Activated CD8-positive, alpha-beta memory T cell treated with anti-CD3 and anti-CD28 coated beads, Interleukin-2, amount 50 U/mL, for 1 hour (primary cell): ENCODE data around the gene TMEM184B.
A peak's percentile ranks its signal among the peaks of the same experiment; 100 is the strongest.

ENCODE experiments used
- DNase-seq: peaks from one replicate; pipeline ENCODE4 v3.0.0-alpha.2; 2020; ENCODE audit errors: extremely low read depth

The TMEM184B gene

DNA sequence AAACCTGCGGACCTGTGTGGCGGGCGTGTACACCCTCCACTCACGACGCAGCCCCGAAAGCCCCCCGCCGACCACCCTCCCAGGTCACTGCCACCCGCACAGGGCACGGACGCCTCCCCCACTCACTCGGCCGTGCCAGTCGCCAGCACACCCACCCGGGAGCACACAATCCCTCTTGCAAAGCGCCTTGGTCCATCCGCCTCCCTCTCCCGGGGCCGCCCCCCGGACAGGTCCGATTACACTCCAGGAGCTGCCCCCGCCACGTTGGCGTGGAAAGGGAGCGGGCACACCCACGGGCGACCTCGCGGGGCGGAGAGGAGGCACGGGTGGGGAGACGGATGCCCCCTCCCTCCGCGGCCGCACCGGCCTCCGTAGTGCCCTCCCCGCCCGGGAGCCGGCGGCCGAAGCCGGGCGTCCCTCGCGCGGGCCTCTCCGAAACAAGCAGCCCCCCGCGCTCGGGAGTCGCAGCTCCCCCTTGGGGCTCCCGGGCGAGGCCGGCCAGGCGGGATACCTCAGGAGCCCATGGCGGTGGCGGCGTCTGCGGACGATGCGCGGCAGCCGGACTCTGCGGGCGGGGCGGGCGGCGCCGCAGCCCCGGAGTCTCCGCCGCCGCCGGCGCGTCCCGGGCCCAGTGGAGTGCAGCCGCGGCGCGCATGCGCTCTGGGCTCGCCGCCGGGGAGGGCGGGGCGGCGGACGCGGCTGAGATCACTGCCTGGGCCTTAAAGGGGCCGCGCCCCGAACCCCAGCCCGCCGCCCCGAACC lies at the start of gene TMEM184B:
TMEM184B (minus strand) TSS at position 638 of the 762 bp plus-strand sequence. CDS start 25,049 bp downstream, outside the sequence.
- peak; percentile 40 for DNase-seq

DNA sequence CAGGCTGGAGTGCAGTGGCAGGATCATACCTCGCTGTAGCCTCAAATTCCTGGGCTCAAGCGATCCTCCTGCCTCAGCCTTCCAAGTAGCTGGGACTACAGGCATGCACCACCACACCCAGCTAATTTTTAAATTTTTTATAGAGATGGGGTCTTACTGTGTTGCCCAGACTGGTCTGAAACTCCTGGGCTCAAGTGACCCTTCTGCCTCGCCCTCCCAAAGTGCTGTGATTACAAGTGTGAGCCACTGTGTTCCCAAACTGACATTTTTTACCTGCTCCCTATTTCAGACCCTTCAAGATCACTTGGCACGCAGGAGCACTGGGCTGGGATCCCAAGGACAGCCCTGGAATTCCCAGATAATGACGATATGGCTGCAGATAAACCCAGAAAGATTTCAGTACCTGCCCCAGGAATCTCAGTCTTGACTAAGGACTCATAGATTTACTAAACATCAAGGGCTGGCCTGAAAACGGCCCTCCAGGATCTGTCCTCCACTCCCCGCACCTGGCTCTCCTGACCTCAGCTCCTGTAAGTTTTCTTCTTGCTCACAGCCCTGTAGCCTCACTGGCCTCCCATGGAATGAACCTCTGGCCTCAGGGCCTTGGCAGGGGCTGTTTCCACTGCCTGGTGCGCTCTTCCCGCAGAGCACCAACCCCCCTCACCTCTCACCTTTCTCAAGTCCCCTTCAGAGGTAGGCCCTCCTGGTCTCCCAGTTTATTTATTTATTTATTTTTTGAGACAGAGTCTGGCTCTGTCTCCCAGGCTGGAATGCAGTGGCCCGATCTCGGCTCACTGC lies 48.0 kb upstream of the TMEM184B start:
- no peak for DNase-seq

DNA sequence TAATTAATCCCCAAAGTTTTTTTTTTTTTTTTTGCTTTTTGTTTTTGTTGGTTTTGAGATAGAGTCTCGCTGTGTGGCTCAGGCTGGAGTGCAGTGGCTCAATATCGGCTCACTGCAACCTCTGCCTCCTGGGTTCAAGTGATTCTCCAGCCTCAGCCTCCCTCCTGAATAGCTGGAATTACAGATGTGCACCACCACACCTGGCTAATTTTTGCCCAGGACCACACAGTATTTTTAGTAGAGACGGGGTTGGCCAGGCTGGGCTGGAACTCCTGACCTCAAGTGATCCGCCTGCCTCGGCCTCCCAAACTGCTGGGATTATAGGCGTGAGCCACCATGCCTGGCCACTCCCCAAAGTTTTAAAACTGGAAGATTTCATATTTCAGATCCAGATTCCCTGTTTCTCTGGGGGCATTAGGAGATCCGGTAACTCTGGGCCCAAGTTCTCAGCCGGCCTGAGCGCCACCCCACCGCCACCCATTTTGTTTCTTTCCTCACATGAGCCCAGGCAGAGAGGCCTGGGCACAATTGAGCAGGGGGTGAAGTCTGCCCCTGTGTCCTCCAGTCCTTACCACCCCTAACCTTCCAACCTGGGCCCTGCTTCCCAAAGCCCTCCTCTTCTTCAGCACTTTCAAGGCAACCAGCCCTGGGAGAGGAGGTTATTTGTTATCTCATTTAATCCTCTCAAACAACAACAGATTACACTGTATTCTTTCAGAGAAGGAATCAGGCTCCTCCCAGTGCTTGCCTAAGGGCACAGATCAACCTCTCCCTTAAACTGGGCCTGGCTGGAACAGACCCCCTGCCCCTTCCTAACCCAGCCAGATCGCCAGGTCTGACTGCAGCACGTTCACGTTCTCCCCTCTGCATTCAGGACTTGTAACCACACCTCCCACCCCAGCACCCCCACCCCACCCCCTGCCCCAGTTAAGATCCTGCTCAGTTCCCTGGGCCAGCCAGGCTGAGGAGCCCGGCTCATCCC lies 46.3 kb upstream of the TMEM184B start:
- no peak for DNase-seq

DNA sequence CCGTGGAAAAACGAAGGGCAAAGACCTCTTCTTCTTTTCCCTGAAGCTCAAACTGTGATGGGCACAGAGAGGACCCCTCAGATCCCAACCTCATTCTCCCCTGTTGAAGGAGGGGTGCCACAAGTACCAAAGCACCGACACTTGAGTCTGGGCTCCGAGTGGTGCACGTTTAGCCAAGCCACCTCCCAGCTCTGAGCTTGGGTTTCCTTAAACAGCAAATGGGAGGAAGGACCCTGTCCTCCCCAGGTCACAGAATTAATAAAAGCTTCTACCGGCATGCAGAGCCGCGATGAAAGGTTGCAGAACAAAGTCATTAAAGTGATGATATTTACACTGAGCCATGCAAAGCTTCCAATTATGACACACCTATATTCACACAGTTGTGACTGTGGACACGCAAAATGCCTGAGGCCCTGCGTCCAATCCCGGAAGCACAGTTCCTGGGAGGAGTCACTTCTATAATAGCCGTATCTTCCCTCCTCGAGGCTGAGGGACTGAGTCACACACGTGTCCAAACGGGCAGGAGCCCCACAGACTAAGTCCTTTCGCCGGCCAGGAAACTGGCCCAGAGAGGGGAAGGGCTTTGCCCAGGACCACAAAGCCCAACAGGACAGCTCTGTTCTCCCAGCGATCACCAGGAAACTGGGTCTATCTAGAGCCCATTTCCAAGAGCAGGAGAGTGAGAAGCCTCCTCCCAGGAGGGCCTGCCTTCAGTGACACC lies 45.3 kb upstream of the TMEM184B start:
- no peak for DNase-seq

DNA sequence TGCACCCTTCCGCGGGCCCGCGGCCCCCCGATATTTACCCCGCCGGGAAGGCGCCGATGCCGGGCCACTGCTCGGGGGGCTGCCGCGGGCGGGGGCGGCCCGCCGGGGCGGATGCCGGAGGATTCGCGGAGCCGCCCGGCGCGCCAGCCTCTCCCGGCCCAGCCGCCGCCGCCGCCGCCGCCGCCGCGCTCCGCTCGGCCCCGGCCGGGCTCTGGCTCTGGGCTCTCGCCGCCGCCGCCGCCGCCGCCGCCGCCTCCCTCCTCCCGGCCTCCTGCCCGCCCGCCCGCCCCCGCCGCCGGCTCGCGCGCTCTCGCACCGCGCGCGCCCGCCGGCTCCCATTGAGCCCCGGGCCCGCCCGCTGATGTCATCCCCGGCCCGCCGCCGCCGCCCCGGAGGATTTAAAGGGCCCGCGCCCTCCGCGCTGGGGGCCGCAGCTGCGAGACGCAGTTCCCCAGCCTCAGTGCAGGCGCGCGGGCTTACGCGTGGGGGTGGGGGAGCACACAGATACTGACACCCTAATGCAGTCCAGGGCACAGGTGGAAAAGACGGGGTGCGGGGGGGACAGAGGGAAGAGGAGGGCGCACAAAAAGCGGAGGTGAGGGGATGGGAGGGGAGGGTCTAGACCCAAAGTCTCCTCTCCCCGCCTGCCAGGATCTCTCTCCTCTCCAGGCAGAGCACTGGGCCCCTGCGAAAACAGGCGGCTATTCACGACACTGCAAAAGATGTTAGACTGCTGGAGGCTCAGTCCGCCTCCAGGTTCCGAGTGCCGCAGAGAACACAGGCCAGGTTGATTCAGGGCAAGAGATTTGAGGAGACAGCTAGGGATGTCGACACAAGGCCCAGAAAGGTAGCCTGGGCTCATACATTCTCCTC lies 44.5 kb upstream of the TMEM184B start, which contains the start of gene CSNK1E:
CSNK1E (minus strand) TSS at position 312 of the 873 bp plus-strand sequence. CDS start 3,276 bp downstream, outside the sequence.
- DNase-seq, result no peak

DNA sequence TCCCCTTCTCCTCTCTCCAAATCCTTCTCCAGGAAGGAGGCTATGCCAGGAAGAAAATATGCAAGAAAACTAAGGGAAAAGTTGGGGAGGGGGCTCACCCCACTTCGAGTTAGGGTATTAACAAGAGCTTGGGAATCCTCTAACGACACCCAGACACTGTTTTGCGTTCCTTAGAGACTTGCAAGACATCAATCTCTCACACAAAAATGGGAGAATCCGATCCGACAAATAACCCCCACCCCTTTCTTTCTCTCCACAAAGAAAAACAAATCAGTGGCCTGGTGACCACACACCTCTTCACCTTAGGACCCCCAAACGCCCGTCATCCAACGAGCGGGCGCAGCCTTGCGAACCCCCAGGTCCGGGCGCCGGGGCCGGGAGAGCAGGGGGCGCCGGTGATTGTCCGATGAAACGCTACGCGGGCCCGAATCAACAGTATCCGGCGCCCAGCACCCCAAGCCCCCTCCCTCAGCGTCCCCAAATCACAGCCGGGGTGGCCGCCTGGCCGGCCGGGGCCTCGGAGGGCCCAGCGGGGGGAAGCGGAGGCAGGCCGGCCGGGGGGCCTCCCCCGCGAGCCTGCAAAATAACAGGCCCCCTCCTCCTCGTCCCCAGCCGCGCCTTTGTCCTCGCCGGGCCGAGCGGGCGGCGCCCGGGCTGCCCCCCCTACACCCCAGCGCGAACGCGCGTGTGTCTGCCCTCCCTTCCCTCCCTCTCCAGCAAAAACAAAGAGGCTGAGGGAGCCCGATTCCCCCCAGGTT lies 43.7 kb upstream of the TMEM184B start:
- no peak for DNase-seq

DNA sequence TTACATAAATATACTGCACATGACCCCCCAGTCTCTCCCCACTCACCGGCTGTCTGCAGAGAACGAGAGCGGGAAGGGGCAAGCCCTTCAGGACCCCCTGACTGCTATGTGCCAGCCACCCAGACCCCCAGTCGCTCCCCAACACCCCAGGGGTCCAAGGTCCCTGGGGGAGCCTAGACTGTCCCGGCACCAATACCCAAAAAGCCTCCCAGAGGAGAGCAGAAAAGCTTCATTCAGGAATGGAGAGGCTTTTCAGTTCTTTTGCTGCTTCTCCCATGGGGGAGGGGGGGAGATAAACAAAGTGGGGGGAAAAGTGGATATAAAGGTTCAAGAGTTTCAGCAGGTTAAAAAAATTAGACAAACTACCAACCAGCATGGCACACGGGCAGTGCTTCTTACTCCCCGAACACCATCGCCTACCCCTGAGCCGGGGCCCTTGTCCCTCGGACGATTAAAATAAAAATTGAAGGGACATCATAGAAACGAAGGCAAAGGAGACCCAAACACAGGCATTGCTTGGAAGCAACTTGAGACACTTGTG lies 43.1 kb upstream of the TMEM184B start:
- no peak for DNase-seq

DNA sequence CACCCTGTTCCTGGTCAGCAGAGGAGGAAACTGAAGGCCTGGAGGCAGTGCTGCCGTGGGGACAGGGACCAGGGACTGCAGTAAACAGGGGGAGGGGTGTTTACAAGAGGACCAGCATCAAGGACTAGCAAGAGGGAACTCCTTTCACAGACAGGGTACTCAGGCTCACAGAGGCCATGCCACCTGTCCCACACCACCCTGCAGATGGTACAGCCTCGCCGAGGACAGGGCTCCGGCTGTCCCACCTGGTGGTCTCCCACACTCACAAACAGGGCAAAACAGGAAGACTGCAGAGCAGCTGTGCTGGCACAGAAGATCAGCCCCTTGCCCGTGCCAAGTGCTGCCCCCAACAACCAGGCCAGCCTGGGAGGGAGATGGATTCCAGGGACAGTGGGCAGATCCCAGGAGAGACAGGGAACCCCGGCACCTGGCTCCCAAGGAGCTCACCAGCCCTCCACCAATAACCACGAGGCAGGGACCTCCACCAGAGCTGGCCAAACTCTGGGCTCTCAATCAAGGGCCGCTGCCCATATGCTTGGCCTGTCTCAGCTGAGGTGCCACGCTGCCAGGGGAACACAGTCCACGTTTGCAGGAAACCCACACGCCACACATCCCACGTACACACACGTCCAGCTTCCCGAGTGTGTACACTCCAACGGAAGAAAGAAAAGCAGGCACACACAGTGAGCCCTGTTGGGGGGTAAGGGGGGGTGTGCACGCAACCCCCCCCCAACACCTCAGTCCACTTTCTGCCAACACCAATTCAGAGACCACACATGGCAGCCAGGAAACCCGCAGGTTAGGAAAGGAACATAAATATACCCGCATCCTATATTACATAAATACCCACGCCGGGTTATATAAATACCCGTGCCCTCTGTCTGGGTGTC lies 42.4 kb upstream of the TMEM184B start:
- DNase-seq, result no peak

DNA sequence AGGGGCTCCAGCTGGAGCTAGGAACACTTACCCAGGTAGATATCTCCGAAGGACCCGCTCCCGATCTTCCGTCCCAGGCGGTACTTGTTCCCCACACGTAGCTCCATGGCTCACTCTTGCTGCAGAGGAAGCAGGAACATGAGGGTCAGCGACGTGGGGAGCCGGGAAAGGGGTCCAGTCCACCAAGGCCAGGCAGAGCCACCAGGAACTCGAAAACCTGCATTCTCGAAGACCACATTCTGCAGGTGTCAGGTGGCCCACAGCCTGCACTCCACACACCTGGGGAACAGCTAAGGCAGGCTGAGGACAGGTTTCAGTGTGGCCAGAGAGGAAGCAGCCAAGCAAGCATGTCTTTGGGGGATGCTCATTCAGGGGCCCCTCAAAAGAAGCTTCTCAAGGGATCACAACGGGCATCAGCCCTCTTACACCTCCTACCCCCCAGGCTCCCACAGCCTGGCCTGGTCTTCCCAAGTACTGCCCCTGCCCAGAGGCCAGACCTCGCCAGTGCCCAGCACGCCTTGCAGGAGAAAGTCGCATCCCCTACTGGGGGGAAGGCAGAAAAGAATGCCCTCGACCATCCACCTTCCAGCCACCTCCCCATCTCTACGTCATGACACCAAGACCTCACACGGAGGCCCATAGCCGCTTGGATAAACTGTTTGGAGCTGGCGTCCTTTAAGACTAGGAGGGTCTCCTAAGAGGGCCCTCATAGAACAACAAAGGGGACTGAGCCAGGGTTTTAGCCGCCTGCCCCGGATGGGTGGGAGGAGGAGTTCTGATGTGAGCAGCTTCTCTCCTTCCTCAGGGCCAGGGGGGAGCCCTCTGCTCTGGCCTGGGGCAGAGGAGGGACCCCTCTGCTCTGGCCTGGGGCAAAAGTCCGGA lies 41.5 kb upstream of the TMEM184B start:
- no peak for DNase-seq

DNA sequence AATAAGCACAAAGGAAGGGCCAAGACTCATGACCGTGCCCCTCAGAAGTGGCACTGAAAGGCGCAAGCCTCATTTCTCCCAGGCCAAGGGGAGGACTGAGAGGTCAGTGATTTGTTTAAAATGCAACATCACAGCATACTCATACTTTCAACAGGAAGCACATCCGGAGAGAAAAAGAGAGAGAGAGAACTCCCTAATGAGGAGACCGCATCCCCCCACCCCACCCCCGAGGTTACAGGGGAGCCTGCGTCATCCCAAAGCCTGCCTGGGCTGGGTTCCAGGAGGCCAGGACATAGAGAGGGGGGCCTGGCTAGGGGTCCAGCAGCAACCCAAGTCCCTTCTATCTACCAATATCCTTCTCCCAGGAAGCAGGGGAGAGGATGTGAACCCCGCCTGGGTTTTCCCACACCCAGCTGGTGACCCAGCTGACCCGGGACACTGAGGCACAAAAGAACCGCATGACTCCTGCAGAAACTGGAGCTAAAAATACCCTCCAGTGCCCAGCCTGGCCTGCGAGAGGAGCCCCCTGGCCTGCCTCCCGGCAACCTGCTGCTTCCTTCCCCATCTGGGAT lies 40.7 kb upstream of the TMEM184B start:
- DNase-seq, result no peak

DNA sequence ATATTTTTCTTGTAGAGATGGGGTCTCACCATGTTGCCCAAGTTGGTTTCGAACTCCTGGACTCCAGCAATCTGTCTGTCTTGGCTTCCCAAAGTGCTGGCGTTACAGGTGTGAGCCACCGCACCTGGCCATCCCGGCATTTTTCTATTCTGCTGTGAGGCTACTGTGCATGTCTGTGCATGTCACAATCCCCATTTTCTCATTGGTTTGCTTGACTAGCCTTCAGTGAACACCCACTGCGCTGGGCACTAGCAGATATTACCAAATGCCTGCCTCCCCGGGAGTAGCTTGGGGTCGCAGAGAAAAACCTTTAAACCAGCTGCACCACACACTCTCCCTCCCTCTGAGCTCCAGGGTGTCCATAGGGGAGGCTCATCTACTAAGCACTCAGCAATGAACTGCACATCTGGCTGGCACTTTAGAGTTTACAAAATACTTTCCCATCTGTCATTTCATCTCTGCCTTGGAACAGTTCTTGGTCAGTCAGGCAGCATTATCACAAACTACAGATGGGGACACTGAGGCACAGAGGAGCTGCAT lies 39.5 kb upstream of the TMEM184B start:
- no peak for DNase-seq

DNA sequence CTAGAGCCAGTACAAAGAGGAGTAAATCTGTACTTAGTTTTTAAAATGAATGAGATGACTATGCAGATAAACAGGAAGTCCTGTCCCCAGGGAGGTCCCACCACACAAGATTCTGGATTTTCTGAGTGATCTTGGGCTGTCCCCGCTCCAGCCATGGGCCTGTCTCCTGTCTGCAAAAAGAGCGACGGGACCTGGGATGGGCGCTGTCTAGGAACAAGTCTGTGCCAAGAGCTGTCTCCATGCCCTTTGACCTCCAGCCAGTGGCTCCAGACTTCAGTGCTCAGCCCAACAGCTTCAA lies 38.5 kb upstream of the TMEM184B start:
- no peak for DNase-seq

DNA sequence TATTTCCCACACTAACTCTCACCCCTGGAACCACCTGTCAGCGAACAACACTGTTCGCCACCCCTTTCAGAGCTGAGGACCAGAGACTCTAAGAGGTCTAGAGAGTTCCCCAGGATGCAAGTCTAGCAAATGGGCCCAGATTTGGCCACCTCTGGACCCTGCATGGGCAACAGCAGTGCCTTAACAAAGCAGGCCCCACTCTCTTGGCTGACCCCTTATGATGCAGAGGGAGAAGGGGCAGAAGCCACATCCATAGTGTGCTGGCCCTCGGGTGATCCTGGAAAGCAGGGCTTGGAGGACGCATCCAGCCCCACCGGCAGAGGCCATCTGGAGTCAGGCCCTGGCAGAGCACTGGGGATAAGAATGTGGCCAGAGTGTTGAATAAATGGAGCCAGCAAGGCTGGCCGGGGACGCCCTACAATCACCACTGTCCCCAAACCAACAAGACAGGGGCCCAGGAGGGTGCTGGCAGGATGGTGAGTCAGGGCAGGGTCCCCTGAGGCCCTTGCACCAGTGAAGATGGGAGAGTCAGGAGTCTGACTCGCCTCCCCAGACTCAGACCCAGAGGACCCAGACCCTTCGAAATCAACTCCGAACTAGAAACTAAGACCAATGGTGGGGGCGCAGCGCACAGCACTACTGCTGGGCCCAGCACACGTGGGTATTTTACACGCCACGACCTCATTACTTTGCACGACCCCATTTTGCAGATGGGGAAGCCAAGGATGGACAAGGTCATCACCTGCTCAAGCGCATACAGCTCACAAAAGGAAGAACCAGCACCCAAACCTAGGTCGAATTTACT lies 37.9 kb upstream of the TMEM184B start:
- no peak for DNase-seq

DNA sequence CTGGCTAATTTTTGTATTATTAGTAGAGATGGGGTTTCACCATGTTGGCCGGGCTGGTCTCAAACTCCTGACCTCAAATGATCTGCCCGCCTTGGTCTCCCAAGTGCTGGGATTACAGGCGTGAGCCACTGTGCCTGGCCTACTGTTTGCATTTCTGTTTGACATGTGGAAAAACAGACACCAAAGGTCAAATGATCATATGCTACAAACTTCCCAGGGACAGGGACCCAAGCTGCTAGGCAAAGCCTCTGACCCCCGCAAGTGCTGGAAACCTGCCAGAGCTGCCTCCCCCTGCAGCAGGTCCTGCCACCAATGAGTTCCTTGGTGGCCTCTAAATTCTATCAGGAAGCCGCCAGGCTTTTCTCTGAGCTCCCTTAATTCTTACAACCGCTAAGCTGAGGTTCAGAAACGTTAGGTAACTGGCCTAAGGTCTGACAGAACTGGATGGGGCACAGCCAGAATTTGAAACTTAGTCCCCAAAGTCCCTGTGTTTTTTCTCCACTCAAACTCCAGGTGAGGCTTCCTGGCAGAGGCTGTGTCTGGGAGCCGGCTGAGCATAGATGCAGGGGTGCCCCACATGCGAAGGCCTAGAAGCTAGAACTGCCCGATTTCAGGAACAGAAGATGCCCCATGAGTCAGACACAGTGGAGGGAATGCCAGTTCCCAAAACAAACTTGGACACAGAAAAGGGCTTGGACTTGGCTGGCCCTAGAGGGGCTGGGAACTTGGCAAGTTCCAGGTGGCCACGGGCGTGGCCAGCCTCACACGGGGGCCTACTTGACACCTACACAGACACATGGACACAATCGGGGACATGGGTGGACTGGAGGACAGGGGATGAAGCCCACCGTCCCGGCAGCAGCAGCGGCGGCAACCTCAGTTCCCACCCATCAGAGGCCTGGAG lies 37.1 kb upstream of the TMEM184B start:
- no peak for DNase-seq
